Chondrocyte (in vitro differentiated cells): ENCODE measurements around the gene ACO1. TPM values are rescaled to one million over a fixed set of nuclear protein-coding genes. Genes with fewer than 3 reads are reported as not detected.

Experiments used
- DNase-seq: peaks from one replicate; pipeline ENCODE4 v3.0.0; 2021; ENCODE audit warnings: mixed read lengths, low spot score
- H3K27ac Mint-ChIP-seq: one replicate; pipeline ENCODE4 v1.8.0; 2021; ENCODE audit warnings: mild to moderate bottlenecking, moderate library complexity, mixed read lengths; ENCODE audit not compliant: unreplicated experiment
- H3K27me3 Mint-ChIP-seq: 2 replicates; pipeline ENCODE4 v1.8.0; 2021; ENCODE audit warnings: low read depth, mixed read lengths
- H3K36me3 Mint-ChIP-seq: 2 replicates; pipeline ENCODE4 v1.8.0; 2021; ENCODE audit warnings: low read depth, mixed read lengths
- H3K4me1 Mint-ChIP-seq: 2 replicates; pipeline ENCODE4 v1.8.0; 2021; ENCODE audit warnings: low read depth, mild to moderate bottlenecking, mixed read lengths
- H3K4me3 Mint-ChIP-seq: one replicate; pipeline ENCODE4 v1.8.0; 2021; ENCODE audit warnings: mild to moderate bottlenecking, moderate library complexity, mixed read lengths; ENCODE audit not compliant: unreplicated experiment
- H3K9me3 Mint-ChIP-seq: 2 replicates; pipeline ENCODE4 v1.8.0; 2021; ENCODE audit warnings: low read depth, mixed read lengths
- CTCF ChIP-seq: fragments of 200-600 bp; sonication (generic); IDR thresholded peaks from 2 replicates; pipeline ENCODE4 v1.5.0; 2021; ENCODE audit warnings: antibody characterized with exemption, mild to moderate bottlenecking, moderate library complexity
- total RNA-seq: library from RNA; stranded (reverse); gene quantifications from 3 replicates; pipeline ENCODE4 v1.2.1, GENCODE V29; 2021

ACO1 gene
- total RNA-seq, 1 donor from 2014 or later: 44.7 TPM

GRCh38 chr9:32399110-32399815 lies 14.8 kb downstream of the ACO1 start:
- no peak for TF ChIP-seq CTCF
- Mint-ChIP-seq H3K36me3 (peaks cover 2% of the 10 kb centered on the region), H3K4me3 (no peak overlapping the region), H3K4me1 (peaks cover 30% of the 10 kb centered on the region), H3K27ac (no peak overlapping the region), H3K27me3 (no peaks in the 10 kb centered on the region), H3K9me3 (no peaks in the 10 kb centered on the region)
- DNase-seq: no peak

- peaks cover 13% of the 10 kb centered on the region for H3K4me1 Mint-ChIP-seq
- H3K27ac Mint-ChIP-seq: no peak overlapping the region
- no peak overlapping the region for H3K4me3 Mint-ChIP-seq
- H3K27me3 Mint-ChIP-seq: no peaks in the 10 kb centered on the region
- no peak for TF ChIP-seq CTCF
- no peak for DNase-seq
- peaks cover 10% of the 10 kb centered on the region for H3K36me3 Mint-ChIP-seq
- H3K9me3 Mint-ChIP-seq: peaks cover 3% of the 10 kb centered on the region
Measured at GRCh38 chr9:32401488-32401887, 17.0 kb downstream of the ACO1 start.

- no peak overlapping the region for H3K4me3 Mint-ChIP-seq
- no peak overlapping the region for H3K27ac Mint-ChIP-seq
- H3K36me3 Mint-ChIP-seq: peaks cover 25% of the 10 kb centered on the region
- peaks cover 4% of the 10 kb centered on the region for H3K4me1 Mint-ChIP-seq
- no peak for DNase-seq
- H3K27me3 Mint-ChIP-seq: no peaks in the 10 kb centered on the region
- H3K9me3 Mint-ChIP-seq: peaks cover 3% of the 10 kb centered on the region
- TF ChIP-seq CTCF: no peak
Measured at GRCh38 chr9:32403567-32404260, 19.3 kb downstream of the ACO1 start.

- Mint-ChIP-seq H3K4me3 (no peak overlapping the region), H3K4me1 (no peaks in the 10 kb centered on the region), H3K36me3 (peaks cover 30% of the 10 kb centered on the region), H3K27me3 (no peaks in the 10 kb centered on the region), H3K27ac (no peak overlapping the region), H3K9me3 (peaks cover 3% of the 10 kb centered on the region)
- TF ChIP-seq CTCF: no peak
- no peak for DNase-seq
Measured at GRCh38 chr9:32404402-32404801, 20.0 kb downstream of the ACO1 start.

- Mint-ChIP-seq H3K4me1 (no peaks in the 10 kb centered on the region), H3K36me3 (peaks cover 30% of the 10 kb centered on the region), H3K9me3 (peaks cover 3% of the 10 kb centered on the region), H3K27ac (no peak overlapping the region), H3K4me3 (no peak overlapping the region), H3K27me3 (no peaks in the 10 kb centered on the region)
- TF ChIP-seq CTCF: no peak
- DNase-seq: no peak
Measured at GRCh38 chr9:32404856-32405255, 20.4 kb downstream of the ACO1 start.
